RWPE2 (cell line): ENCODE results near the gene ASB3.
"Not testable (repeated sequence)": the region's sequence is repeated elsewhere in the genome, so short reads cannot be mapped to it uniquely, and the experiment has no call there.

Experiments used
- ATAC-seq: fragments of 200-7000 bp; cut with Tn5 transposase; 3 replicates; pipeline ENCODE4 v1.9.1; 2021; ENCODE audit warnings: low read depth
- DNase-seq: peaks from one replicate; pipeline ENCODE4 v3.0.0-alpha.2; 2020; ENCODE audit warnings: low spot score
- H3K27ac ChIP-seq: fragments of 450-650 bp; 2 replicates; pipeline ENCODE4 v1.5.1; 2017; ENCODE audit warnings: mild to moderate bottlenecking; ENCODE audit not compliant: poor library complexity, severe bottlenecking
- H3K27me3 ChIP-seq: fragments of 250-450 bp; sonication (Bioruptor Pico); 2 replicates; pipeline ENCODE4 v1.5.1; 2021; ENCODE audit warnings: mild to moderate bottlenecking, moderate library complexity; ENCODE audit not compliant: insufficient read depth, poor library complexity, severe bottlenecking
- H3K36me3 ChIP-seq: fragments of 250-450 bp; sonication (Bioruptor Pico); 2 replicates; pipeline ENCODE4 v1.5.1; 2020; ENCODE audit warnings: low read depth, mild to moderate bottlenecking, moderate library complexity
- H3K4me1 ChIP-seq: fragments of 250-450 bp; sonication (Bioruptor Pico); 2 replicates; pipeline ENCODE4 v1.5.1; 2021; ENCODE audit warnings: mild to moderate bottlenecking, moderate library complexity; ENCODE audit not compliant: insufficient read depth, poor library complexity, severe bottlenecking
- H3K4me3 ChIP-seq: fragments of 250-450 bp; sonication (Bioruptor Pico); 2 replicates; pipeline ENCODE4 v1.5.1; 2021; ENCODE audit warnings: mild to moderate bottlenecking, moderate library complexity; ENCODE audit not compliant: severe bottlenecking
- H3K9me3 ChIP-seq: fragments of 250-450 bp; sonication (Bioruptor Pico); 2 replicates; pipeline ENCODE4 v1.5.1; 2021; ENCODE audit warnings: mild to moderate bottlenecking, moderate library complexity; ENCODE audit not compliant: severe bottlenecking
- TF ChIP-seq, protein P1 (sequence below): fragments of 450-650 bp; IDR thresholded peaks from one replicate; pipeline ENCODE4 v1.5.1; 2017; ENCODE audit warnings: mild to moderate bottlenecking, moderate library complexity; ENCODE audit not compliant: poor library complexity, severe bottlenecking

The ASB3 gene

DNA sequence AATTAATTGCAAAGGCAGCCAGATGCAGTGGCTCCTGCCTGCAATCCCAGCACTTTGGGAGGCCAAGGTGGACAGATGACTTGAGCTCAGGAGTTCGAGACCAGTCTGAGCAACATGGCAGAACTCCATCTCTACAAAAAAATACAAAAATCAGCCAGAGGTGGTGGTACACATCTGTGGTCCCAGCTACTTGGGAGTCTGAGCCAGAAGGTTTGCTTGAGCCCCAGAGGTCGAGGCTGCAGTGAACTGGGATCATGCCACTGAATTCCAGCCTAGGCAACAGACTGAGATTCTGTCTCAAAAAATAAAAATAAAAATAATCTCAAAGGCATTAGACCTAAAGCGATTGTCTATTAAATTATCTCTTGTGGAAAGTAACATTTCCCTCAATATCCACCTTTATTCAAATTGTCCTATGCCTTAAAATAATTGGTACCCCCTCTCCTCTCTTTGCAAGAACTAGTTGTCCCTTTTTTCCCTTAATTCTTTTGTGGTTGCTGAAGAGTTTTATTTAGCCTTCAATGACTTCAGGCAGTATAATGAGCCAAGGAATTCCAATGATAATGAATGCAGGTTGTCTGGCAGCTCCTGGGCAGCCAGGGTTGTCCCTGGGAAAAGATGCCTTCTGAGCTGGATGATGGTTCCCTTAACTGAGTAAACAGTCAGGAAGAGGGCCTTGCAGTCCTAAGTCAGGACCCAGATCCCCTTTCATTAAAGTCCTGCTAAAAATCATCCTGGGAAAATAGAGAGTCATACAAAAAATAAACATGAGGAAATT is 40.8 kb upstream of the ASB3 start:
- no peak overlapping the region for H3K4me3 ChIP-seq
- no peaks in the 10 kb centered on the region for H3K27me3 ChIP-seq
- no peaks in the 10 kb centered on the region for H3K36me3 ChIP-seq
- no peak overlapping the region for H3K27ac ChIP-seq
- TF ChIP-seq, protein P1, sequence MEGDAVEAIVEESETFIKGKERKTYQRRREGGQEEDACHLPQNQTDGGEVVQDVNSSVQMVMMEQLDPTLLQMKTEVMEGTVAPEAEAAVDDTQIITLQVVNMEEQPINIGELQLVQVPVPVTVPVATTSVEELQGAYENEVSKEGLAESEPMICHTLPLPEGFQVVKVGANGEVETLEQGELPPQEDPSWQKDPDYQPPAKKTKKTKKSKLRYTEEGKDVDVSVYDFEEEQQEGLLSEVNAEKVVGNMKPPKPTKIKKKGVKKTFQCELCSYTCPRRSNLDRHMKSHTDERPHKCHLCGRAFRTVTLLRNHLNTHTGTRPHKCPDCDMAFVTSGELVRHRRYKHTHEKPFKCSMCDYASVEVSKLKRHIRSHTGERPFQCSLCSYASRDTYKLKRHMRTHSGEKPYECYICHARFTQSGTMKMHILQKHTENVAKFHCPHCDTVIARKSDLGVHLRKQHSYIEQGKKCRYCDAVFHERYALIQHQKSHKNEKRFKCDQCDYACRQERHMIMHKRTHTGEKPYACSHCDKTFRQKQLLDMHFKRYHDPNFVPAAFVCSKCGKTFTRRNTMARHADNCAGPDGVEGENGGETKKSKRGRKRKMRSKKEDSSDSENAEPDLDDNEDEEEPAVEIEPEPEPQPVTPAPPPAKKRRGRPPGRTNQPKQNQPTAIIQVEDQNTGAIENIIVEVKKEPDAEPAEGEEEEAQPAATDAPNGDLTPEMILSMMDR = no peak
- ATAC-seq (no peak), DNase-seq (no peak)
- H3K9me3 ChIP-seq = no peaks in the 10 kb centered on the region
- H3K4me1 ChIP-seq = no peaks in the 10 kb centered on the region

DNA sequence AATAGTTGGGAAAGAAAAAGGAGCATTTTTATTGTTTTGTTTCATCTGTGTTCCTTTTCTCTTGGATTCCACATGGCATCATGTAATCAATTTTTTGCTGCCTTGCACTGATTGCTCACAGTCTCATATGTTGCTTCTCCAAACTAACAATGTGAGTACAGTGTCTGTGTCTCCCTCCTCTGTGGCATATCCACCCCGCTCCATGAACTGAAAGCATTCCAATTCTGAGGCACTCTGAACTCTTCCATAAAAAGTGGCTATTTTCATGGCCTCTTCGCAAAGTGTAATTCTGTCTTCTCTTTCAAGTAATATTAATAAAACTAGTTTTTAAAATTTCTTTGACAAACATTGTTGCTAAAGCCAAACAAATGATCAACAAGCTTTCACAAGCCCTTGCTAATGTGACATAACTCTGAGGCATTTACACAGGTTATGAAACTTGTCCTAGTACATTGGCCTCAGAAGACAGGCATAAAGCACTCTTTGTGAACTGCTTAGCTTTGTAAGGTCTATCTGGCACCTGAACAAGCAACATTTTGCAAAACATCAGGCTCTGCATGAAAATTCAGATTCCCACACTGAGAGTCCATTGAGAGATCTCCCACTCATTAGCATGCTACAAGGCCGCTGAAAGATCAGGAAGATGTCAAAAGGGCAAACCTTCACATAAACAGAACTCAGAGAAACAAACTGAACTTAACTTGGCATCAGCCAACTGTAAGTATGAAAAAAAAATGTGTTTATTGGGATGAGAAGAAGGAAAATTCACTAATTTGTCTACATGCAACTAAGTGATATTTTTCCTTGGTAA is 40.0 kb upstream of the ASB3 start:
- no peak overlapping the region for H3K4me3 ChIP-seq
- no peaks in the 10 kb centered on the region for H3K36me3 ChIP-seq
- H3K27me3 ChIP-seq = no peaks in the 10 kb centered on the region
- DNase-seq = no peak
- H3K4me1 ChIP-seq = no peaks in the 10 kb centered on the region
- TF ChIP-seq, protein P1 = no peak
- no peak overlapping the region for H3K27ac ChIP-seq
- 0 out of 3 replicates have a peak, but pooled peaks have one; percentile 33 for ATAC-seq
- no peaks in the 10 kb centered on the region for H3K9me3 ChIP-seq

GRCh38 chr2:53826030-53826410 is 39.3 kb upstream of the ASB3 start:
- no peaks in the 10 kb centered on the region for H3K9me3 ChIP-seq
- TF ChIP-seq, protein P1 = no peak
- DNase-seq = no peak

DNA sequence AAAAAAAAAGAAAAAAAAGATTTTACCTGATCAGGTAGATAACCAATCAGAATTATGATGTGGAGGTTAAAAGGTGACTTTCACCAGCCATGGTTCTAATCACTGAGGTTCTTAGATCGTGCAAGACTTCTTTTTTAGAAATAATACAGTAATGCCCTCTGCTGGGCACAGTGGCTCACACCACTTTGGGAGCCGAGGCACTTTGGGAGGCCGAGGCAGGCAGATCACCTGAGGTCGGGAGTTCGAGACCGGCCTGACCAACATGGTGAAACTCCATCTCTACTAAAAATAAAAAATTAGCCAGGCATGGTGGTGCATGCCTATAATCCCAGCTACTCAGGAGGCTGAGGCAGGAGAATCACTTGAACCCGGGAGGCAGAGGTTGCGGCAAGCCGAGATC is 36.9 kb upstream of the ASB3 start:
- not testable (repeated sequence) for H3K4me1 ChIP-seq, H3K27me3 ChIP-seq, H3K36me3 ChIP-seq, H3K4me3 ChIP-seq, DNase-seq, H3K27ac ChIP-seq, ATAC-seq, H3K9me3 ChIP-seq
- TF ChIP-seq, protein P1 = peak; percentile 16

More at GRCh38 chr2:53826030-53826410, 39.3 kb upstream of the ASB3 start:
- Histone ChIP-seq H3K4me3 (no peak overlapping the region), H3K27me3 (no peaks in the 10 kb centered on the region), H3K4me1 (no peaks in the 10 kb centered on the region), H3K36me3 (no peaks in the 10 kb centered on the region), H3K27ac (no peak overlapping the region)
- no peak for ATAC-seq
